Stimulated activated CD8-positive, alpha-beta memory T cell treated with anti-CD3 and anti-CD28 coated beads, Interleukin-7, amount 100 ng/mL, for 4 hours (primary cell): ENCODE measurements around the gene IL34.

Source experiments
- DNase-seq, 2 donors: peaks; one replicate each; pipeline ENCODE4 v3.0.0-alpha.2; 2020; ENCODE audit warnings: low read depth in 2 of 2

IL34 gene

DNA sequence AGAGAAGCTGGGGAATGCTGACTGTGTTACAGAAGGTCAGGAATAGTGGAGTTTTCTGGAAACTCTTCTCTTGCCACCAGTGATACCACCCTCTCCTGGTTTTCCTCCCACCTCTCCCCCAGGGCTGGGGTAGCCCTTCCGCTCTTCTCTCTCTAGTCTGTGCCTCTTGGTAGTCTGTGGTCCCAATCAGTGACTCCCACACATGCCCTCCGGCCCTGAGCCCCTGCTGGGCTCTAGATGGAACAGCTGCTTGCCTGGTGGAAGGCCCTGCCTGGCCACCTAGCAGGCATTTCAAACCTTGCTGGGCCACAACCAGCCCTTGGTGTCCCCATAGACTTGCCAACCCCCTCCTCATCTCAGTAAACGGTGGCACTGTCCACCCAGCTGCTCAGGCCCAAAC is 54.7 kb downstream of the IL34 start:
- DNase-seq = no peak

GRCh38 chr16:70701596-70701995 is 55.2 kb downstream of the IL34 start:
- DNase-seq = no peak

GRCh38 chr16:70701998-70702397 is 55.6 kb downstream of the IL34 start:
- DNase-seq = no peak

GRCh38 chr16:70702624-70703023 is 56.3 kb downstream of the IL34 start:
- no peak for DNase-seq

DNA sequence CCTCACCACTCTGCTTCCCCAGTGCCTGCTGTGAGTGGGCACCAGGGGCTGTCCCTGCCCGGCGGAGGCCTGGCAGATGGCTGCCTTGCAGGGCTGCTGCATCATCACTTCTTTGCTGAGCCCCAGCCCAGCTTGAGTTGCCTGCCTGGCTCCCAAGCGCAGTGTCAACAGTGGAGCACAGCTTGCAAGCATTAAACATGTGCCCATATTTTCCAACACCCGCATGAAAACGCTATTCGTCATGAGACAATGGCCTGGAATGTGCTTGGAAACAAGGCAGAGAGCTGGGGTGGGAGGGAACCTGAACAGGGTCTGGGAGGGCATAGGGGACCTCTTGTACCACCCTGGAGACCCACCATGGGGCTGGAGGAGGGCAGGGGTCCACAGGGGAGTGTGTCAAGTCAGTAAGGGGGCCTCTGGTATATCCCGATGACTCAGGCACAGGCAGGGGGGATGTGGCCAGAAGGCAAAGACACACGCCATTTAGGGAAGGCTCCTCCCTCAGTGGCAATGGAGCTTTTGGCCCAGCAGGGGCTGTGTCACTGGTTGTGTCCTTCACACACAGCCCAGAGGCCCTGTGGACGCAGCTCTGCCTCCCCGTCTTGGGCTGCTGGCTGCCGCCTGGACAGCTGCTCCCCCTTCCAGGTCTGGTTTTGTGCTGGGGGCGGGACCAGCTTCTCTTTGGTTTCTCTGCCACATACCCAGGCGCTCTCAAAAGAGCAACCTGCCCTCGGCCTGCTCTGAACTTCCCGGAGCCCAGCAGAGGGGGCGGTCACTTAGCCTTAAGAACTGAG is 56.9 kb downstream of the IL34 start:
- no peak for DNase-seq

- no peak for DNase-seq
Observed at GRCh38 chr16:70703835-70704381, 57.5 kb downstream of the IL34 start.

DNA sequence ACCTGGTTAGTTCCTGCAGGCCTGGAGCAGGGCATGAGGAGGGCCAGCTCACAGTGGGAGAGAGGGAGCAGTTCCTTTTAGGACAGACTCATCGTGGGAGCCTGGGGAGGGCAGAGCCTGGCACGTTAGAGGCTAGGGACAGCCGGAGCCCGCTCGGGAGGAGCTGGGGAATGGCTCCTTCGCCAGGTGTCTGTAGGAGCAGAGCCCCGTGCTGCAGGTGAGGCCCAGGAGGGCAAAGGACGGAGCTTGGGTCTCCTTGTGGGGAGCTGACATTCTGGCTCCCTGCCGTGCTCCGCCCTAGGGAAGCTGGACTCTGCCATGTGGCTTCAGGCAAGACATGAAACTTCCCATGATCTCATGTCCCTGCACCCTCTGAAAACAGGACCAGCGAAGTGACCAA is 58.2 kb downstream of the IL34 start:
- no peak for DNase-seq

- no peak for DNase-seq
Observed at GRCh38 chr16:70705056-70705455, 58.7 kb downstream of the IL34 start.

GRCh38 chr16:70706948-70707465 is 60.6 kb downstream of the IL34 start:
- DNase-seq = no peak

- DNase-seq = no peak
Observed at GRCh38 chr16:70708366-70709246, 62.2 kb downstream of the IL34 start.

DNA sequence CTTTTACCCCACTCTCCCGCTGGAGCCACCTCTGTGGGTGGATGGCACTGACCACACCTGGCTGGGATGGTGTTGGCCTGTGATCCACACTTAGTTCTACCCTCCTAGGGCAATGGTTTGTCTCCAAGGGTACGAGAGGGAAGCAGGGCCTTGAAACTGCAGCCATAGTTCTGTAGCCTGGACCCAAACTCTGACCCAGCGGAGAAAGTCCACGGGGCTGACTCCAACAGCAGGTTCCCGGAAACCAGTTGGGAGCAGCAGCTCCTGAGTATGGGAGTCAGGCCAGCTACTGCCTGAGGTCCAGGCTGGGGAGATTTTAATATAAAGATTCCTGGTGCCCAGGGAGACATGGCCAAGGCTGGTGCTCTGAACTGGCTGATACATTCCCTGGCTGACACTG is 63.1 kb downstream of the IL34 start:
- no peak for DNase-seq

DNA sequence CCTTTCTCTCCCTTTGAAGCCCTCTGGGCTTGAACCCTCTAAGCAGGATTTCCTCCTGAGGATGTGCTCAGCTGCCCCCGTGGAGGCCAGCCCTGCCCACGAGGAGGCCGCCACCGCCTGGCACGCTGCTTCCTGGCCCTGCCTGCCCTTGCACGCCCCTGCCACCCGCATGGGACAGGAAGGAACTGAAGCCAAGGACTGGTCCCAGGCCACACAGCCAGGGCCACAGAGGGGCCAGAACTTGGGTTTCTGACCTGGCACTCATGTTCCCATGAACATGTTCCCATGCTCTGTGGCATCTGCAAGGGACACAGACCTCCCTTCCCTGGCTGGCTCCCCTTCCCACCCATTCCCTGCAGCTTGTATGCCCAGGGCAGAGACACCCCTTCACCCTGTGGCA is 63.6 kb downstream of the IL34 start:
- no peak for DNase-seq
